ENCODE data around the gene CDK8. TPM values are rescaled to one million over a fixed set of nuclear protein-coding genes. Genes with fewer than 3 reads are reported as not detected.

CDK8 gene
- 18.8 and 19.7 TPM in 2 replicates for total RNA-seq

DNA sequence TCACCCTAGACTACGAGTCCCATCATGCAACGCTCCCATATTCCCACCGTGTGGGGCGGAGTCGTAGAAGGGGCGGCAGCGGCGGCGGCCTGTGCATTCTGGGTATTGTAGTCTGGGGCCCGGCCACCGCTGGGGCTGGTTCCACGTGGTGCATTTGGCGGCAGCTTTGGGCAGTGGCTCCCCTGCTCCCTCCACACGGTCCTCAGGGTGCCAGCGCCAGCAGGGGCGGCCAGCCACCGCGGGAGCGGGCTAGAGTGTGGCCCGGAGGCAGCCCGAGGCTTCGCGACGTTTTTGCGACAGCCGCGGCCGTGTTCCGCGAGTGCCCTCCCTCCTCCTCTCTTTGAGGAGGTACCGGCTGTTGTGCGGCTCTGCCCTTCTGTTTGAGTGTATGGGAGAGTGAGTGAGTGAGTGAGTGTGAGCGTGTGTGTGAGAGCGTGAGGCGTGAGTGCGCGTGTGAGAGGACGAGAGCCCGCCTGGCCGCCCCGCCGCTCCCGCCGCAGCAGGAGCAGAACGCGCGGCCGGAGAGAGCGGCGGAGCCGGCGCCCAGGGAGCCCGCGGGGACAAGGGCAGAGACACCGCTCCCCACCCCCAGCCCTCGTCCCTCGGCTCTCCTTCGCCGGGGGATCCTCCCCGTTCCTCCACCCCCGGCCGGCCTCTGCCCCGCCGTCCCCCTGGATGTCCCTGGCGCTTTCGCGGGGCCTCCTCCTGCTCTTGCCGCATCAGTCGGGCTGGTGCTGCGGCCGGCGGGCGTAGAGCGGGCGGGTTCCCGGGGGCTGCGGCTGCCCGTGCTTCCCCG is at the start of gene CDK8:
Gene CDK8 (plus strand): TSS at position 343 of the 796 bp plus-strand sequence. CDS start 513 bp downstream, outside the sequence.

DNA sequence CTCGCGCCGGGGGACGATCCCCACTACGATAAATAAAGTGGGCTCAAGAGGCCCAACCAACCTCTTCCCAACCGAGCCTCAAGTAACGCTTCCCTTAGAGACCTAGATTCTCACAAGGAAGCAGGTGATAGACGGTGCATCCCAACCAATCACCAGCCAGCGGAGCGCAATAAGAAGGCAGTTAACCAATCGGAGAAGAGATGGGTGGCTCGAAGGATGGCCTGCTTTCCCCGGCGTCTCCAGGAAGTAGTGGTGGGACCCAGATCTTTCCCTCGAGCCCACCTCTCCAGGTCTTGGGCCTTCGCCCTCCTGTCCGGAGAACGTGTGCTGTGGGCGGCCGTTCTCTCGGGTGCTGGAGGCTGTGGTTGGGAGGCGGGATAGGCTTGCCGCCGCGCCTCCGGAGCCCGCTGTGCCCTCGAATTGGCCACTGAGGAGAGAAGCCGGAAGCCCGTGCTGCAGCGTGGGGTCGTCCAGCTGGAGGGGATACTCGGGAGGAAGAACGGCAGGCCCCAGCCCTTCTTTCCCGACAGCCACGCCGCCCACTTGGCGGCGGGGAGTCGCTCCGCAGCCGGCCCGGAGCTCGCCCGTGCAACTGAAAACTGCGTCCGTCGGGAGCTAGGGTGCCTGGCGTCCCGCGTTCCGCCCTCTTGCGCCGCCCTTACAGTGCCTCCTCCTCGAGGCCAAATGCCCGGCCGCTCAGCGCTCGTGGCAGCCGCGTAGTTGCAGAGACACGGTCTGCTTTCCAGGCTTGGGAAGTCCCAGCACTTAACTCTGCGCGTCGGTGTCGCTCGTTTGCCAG is 32.0 kb upstream of the CDK8 start, which contains the start of gene RNF6:
Gene RNF6 (minus strand): TSS at position 594 of the 799 bp plus-strand sequence. CDS start 2,665 bp downstream, outside the sequence.

Other genes starting within 250 kb of the CDK8 start
- 0.07 TPM in 1 of 2 replicates, not detected in the other for gene SHISA2, start 202.1 kb upstream of the CDK8 start, total RNA-seq
- 51.2 and 56.0 TPM in 2 replicates for gene RNF6, start 31.8 kb upstream of the CDK8 start, total RNA-seq

All from smooth muscle cell of the pulmonary artery (primary cell).